Right forelimb (tissue), 1 donor: ENCODE measurements around the gene OTOR.

Experiments
- DNase-seq: peaks from one replicate; pipeline ENCODE4 v3.0.0-alpha.2; 2018

The OTOR gene

DNA sequence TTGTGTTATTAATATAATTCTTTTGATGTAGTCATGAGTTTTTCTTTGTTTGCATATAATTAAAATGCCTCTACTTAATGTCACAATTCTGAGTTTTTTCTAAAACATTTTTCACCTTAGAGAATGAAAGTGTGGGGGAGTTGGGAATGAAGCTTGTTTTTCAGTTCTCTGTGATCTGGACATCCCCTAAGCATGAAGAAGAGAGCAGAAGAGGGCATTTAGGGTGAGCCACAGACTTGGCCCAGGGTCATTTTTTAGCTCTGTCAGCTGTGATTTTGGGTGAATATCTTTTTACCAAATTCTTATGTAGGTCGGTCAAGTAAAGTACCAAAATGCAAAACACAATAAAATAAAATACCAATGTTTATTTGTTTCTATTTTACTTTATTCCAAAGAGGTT lies 3.9 kb downstream of the OTOR start:
- DNase-seq: no peak

GRCh38 chr20:16752901-16753300 lies 4.7 kb downstream of the OTOR start:
- DNase-seq: no peak

DNA sequence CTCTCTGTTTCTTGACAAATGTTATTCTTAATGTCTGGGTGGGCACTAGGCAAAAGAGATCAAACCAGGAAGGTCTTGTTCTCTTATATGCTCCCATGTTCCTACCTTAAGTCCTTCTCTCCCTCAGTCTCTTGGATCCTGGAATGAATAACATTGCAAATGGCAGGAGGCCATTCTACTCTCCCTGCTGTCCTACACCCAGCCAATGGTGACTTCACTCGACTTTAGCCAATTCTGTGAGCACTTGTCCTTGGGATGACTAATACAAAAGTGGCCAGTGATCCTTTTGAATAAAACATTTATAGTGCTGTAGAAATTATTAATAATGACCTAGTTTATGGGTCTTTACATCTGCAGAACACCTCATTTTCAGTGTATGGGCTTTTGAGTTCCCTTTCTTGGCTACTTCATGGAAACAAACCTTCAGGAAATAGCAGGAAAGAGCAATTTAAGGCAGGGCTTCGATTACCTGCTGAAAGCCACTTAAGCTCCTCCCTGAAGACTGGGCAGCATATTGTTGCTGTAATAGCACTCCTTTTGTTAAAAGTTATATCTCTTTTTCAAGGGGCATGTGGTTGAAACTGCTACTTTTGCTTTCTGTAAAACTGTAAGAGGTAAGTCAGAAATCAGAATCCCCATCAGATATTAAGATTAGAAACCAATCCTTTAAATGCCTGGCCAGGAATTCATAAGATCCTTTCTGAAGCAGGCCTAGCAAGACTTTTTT lies 10.5 kb downstream of the OTOR start:
- DNase-seq: no peak

DNA sequence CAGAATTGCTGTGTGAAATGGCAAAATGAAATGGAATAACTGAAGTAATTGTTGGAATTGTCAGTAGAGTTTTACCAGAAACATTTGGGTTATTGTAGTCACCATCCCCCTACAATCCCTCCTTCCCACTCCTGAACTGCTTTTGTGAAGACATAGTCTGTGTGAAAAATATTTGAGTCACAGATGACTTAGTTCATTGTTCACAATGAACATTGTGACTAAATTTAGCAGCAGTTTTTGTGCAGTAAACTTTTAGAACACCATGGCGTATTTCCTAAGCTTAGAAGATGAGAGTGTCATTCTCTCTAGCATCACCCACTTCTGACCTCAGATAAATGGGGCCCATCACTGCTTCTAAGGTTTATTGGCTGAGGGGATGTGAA lies 11.0 kb downstream of the OTOR start:
- no peak for DNase-seq

GRCh38 chr20:16760431-16761304 lies 12.5 kb downstream of the OTOR start:
- no peak for DNase-seq

GRCh38 chr20:16761305-16761829 lies 13.2 kb downstream of the OTOR start:
- DNase-seq: peak; percentile 77

- DNase-seq: no peak
Measured at GRCh38 chr20:16764560-16764959, 16.4 kb downstream of the OTOR start.

- no peak for DNase-seq
Measured at GRCh38 chr20:16771213-16771612, 23.1 kb downstream of the OTOR start.

GRCh38 chr20:16775961-16776360 lies 27.8 kb downstream of the OTOR start:
- DNase-seq: no peak

DNA sequence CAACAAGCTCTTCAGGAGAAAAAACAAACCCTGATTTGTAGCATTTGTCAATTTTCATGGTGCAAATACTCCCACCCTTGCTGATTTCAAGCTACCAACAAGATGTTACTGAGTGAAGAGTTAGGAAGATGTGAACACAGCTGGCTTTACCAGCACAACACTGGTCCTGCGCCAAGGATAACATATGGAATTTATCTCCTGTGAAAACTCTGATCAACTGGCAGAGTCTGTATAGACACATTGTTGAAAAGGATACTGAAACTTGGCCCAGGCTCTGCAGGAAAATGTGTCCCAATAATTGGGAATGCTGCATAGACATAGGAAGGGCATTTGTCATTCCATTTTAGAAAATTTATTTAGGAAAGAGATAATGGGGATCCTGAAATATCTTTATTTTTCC lies 29.0 kb downstream of the OTOR start:
- DNase-seq: no peak

DNA sequence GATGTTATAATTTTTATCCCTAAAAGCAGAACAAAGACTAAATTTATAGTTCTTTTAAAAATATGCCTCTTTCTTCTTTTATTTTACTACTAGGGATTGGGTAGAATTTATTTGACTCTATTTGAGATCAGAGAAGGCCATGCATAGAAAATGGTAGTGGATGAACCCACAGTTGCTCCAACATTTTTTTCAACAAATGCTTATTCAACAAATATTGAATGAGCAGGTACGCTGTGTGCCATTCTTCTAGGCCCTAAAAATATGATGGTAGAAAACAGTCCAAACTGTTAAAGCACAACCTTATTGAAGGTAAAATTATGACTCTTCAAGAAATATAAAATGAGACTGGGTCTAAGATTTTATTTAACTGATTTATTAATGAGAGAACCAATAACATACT lies 30.0 kb downstream of the OTOR start:
- DNase-seq: no peak

- no peak for DNase-seq
Measured at GRCh38 chr20:16781496-16781895, 33.3 kb downstream of the OTOR start.

DNA sequence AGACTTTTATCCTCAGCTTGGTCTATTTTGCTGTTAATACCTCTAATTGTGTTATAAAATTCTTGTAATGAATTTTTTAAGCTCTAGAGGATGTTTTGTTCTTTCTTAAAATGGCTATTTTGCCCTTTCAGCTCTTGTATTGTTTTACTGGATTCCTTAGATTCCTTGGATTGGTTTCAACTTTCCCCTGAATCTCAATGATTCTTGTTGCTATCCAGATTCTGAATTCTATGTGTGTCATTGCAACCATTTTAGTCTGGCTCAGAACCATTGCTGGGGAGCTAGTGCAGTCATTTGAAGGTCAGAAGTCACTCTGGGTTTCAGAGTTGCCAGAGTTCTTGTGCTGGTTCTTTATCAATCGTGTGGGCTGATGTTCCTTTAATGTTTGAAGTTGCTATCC lies 37.1 kb downstream of the OTOR start:
- DNase-seq: no peak
